ENCODE data around the gene DGKI. TPM values are rescaled to one million over a fixed set of nuclear protein-coding genes. Genes with fewer than 3 reads are reported as not detected.

Gene DGKI
- total and polyA plus RNA-seq, 2 donors (not counting 1 experiment from before 2014, with no cell fraction given) = not detected

DNA sequence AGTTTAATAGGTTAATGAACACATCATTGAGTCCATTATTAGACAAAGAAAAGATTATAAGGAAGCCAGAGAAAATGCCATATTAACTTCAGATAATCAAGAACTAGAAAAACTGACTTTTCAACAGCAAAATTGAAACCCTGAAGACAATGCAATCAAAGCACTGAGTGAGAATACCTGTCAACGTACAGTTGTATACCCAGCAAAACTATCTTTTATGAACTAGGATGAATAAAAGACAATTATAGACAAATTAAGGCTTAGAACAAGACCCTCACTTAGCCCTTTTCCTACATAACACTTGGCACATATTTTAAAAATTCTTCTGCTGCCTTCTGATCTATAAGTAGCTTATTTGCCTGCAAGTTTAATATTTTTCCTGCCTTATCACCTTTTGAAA is 19.0 kb upstream of the DGKI start:
- POLR2A ChIA-PET = no interaction called here
- no peak for ATAC-seq (ENCODE audit: low read depth)

DNA sequence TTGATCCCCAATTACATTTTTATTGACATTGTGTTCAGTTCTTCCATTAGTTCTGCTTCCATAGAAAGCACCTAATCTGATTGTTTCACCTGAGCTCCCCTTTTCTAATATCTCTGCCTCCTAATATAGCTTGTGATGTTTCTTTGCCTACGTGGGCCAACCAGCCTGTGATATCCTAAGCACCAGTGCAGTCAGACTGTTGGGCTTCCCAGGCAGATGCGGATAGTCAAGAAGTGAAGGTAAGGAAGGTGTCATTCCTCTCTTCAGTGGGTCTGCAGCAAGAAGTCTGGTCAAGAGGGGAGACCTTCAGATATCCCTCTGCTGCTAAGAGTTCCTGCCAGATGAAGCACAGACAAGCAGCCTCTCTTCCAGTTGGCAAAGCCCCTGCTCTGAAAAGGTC is 16.2 kb upstream of the DGKI start:
- ChIA-PET POLR2A (no interaction called here), CTCF (no interaction called here)
- 100% methylated on average over 1 of the region's 2 CpGs for WGBS (ENCODE audit: insufficient coverage)
- Histone ChIP-seq H3K27ac (ENCODE audit: low read length in 2 of 2) (no peak overlapping the region), H3K27me3 (replicated peaks in 1 of 4; ENCODE audit: control extremely low read depth in 1 of 4, control insufficient read depth in 3 of 4, insufficient read depth in 4 of 4, low read length in 3 of 4) (no peaks in the 10 kb centered on the region), H3K9me3 (ENCODE audit: control extremely low read depth in 1 of 3, control insufficient read depth in 2 of 3, insufficient read depth in 1 of 3, low read length in 2 of 3) (peaks cover 0 to 9% (median 5%) of the 10 kb centered on the region in 3 donors), H3K79me2 (ENCODE audit: control insufficient read depth, insufficient read depth, low read length) (no peaks in the 10 kb centered on the region), H4K20me1 (ENCODE audit: control insufficient read depth, insufficient read depth, low read length, poor library complexity, severe bottlenecking) (no peaks in the 10 kb centered on the region), H3K4me1 (ENCODE audit: control insufficient read depth in 2 of 2, insufficient read depth in 2 of 2, low read length in 2 of 2) (no peaks in the 10 kb centered on the region), H2AFZ (ENCODE audit: insufficient read depth, low read depth, low read length, poor library complexity, severe bottlenecking) (no peak overlapping the region), H3K4me3 (ENCODE audit: control extremely low read depth in 1 of 5, extremely low read depth in 1 of 5, insufficient read depth in 1 of 5, low read depth in 2 of 5, low read length in 4 of 5) (no peak overlapping the region), H3K4me2 (replicated peaks; ENCODE audit: low read depth, low read length, poor library complexity, severe bottlenecking) (no peak overlapping the region), H3K36me3 (replicated peaks in 1 of 2; ENCODE audit: control extremely low read depth in 1 of 2, control insufficient read depth in 1 of 2, extremely low read depth in 1 of 2, insufficient read depth in 2 of 2, low read length in 1 of 2) (peaks cover 6 to 7% of the 10 kb centered on the region in 2 experiments), H3K9ac (ENCODE audit: low read length) (no peak overlapping the region)
- no peak overlapping the region for H3K27ac Mint-ChIP-seq
- no peaks in the 10 kb centered on the region for H3K4me1 Mint-ChIP-seq
- TF ChIP-seq, protein P1, sequence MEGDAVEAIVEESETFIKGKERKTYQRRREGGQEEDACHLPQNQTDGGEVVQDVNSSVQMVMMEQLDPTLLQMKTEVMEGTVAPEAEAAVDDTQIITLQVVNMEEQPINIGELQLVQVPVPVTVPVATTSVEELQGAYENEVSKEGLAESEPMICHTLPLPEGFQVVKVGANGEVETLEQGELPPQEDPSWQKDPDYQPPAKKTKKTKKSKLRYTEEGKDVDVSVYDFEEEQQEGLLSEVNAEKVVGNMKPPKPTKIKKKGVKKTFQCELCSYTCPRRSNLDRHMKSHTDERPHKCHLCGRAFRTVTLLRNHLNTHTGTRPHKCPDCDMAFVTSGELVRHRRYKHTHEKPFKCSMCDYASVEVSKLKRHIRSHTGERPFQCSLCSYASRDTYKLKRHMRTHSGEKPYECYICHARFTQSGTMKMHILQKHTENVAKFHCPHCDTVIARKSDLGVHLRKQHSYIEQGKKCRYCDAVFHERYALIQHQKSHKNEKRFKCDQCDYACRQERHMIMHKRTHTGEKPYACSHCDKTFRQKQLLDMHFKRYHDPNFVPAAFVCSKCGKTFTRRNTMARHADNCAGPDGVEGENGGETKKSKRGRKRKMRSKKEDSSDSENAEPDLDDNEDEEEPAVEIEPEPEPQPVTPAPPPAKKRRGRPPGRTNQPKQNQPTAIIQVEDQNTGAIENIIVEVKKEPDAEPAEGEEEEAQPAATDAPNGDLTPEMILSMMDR (IDR thresholded peaks at IDR 0.05) = no peak
- TF ChIP-seq EZH2 (IDR thresholded peaks at IDR 0.05; ENCODE audit: borderline replicate concordance, insufficient read depth, low read depth, low read length, poor library complexity, severe bottlenecking) = no peak
- no peak for DNase-seq
- H3K9me3 Mint-ChIP-seq (ENCODE audit: insufficient read depth) = peaks cover 3% of the 10 kb centered on the region
- no peaks in the 10 kb centered on the region for H3K27me3 Mint-ChIP-seq
- intact Hi-C loops (cut with micrococcal nuclease) = no loop called here
- no peak for ATAC-seq (ENCODE audit: low read depth)
- H3K4me3 Mint-ChIP-seq = no peak overlapping the region

More for the DNA sequence above, 19.0 kb upstream of the DGKI start:
- H2AFZ ChIP-seq (ENCODE audit: insufficient read depth, low read depth, low read length, poor library complexity, severe bottlenecking) = no peak overlapping the region
- H4K20me1 ChIP-seq (ENCODE audit: control insufficient read depth, insufficient read depth, low read length, poor library complexity, severe bottlenecking) = no peaks in the 10 kb centered on the region
- no peaks in the 10 kb centered on the region for H3K4me1 Mint-ChIP-seq
- no peaks in the 10 kb centered on the region for H3K79me2 ChIP-seq (ENCODE audit: control insufficient read depth, insufficient read depth, low read length)
- peaks cover 0 to 9% (median 5%) of the 10 kb centered on the region in 3 donors for H3K9me3 ChIP-seq (ENCODE audit: control extremely low read depth in 1 of 3, control insufficient read depth in 2 of 3, insufficient read depth in 1 of 3, low read length in 2 of 3)
- H3K27ac ChIP-seq (ENCODE audit: low read length in 2 of 2) = no peak overlapping the region
- no peak overlapping the region for H3K4me3 ChIP-seq (ENCODE audit: control extremely low read depth in 1 of 5, extremely low read depth in 1 of 5, insufficient read depth in 1 of 5, low read depth in 2 of 5, low read length in 4 of 5)
- H3K4me1 ChIP-seq (ENCODE audit: control insufficient read depth in 2 of 2, insufficient read depth in 2 of 2, low read length in 2 of 2) = no peaks in the 10 kb centered on the region
- H3K27ac Mint-ChIP-seq = no peak overlapping the region
- no peaks in the 10 kb centered on the region for H3K27me3 Mint-ChIP-seq
- H3K4me2 ChIP-seq (replicated peaks; ENCODE audit: low read depth, low read length, poor library complexity, severe bottlenecking) = no peak overlapping the region
- intact Hi-C loops (cut with micrococcal nuclease) = no loop called here
- no peak for DNase-seq
- no peak overlapping the region for H3K9ac ChIP-seq (ENCODE audit: low read length)
- H3K9me3 Mint-ChIP-seq (ENCODE audit: insufficient read depth) = peaks cover 3% of the 10 kb centered on the region
- TF ChIP-seq, protein P1 (IDR thresholded peaks at IDR 0.05) = no peak
- no peak for TF ChIP-seq EZH2 (IDR thresholded peaks at IDR 0.05; ENCODE audit: borderline replicate concordance, insufficient read depth, low read depth, low read length, poor library complexity, severe bottlenecking)
- no peaks in the 10 kb centered on the region for H3K27me3 ChIP-seq (replicated peaks in 1 of 4; ENCODE audit: control extremely low read depth in 1 of 4, control insufficient read depth in 3 of 4, insufficient read depth in 4 of 4, low read length in 3 of 4)
- H3K36me3 ChIP-seq (replicated peaks in 1 of 2; ENCODE audit: control extremely low read depth in 1 of 2, control insufficient read depth in 1 of 2, extremely low read depth in 1 of 2, insufficient read depth in 2 of 2, low read length in 1 of 2) = peaks cover 6 to 7% of the 10 kb centered on the region in 2 experiments
- no CpG with 5 or more reads among the region's 1 CpG for WGBS (ENCODE audit: insufficient coverage)
- CTCF ChIA-PET = no interaction called here
- H3K4me3 Mint-ChIP-seq = no peak overlapping the region

Data from B cell (primary cell).